CD4-positive, alpha-beta T cell (primary cell): ENCODE measurements around the gene MAL. TPM values are rescaled to one million over a fixed set of nuclear protein-coding genes. Genes with fewer than 3 reads are reported as not detected.

ENCODE experiments used
- ATAC-seq: fragments of 200-7000 bp; cut with Tn5 transposase; one replicate; pipeline ENCODE4 v1.10.0; 2022; ENCODE audit warnings: mild to moderate bottlenecking; ENCODE audit not compliant: poor library complexity
- CTCF ChIA-PET: fragments of 350-600 bp; sonication (Branson Sonifier 250); formaldehyde crosslinking; loops from one replicate; lab custom pipeline; 2021; ENCODE audit warnings: antibody characterized with exemption, inconsistent platforms; lab: Charles Lee
- POLR2A ChIA-PET: fragments of 350-600 bp; sonication (Branson Sonifier 250); formaldehyde crosslinking; loops from one replicate; lab custom pipeline; 2021; ENCODE audit warnings: antibody characterized with exemption, inconsistent platforms; lab: Charles Lee
- DNase-seq, 14 experiments: peaks; one replicate each; pipeline ENCODE4 v3.0.0-alpha.2; 2013 to 2020; ENCODE audit warnings: mixed read lengths in 2 of 14
- H3K27ac ChIP-seq, 2 donors: one replicate each; pipeline versions ENCODE4 v1.5.1 to v1.7.0; 2013; ENCODE audit warnings: low read length in 2 of 2, low read depth in 1 of 2, mild to moderate bottlenecking in 1 of 2
- H3K27me3 ChIP-seq, 2 experiments: 1 replicate in 1 of 2; 2 replicates in 1 of 2; pipeline versions ENCODE4 v1.6.1 to v1.7.0; 2013; ENCODE audit warnings: low read length in 2 of 2, control low read depth in 1 of 2, mild to moderate bottlenecking in 1 of 2, moderate library complexity in 1 of 2; ENCODE audit not compliant: insufficient read depth in 2 of 2, control insufficient read depth in 1 of 2
- H3K36me3 ChIP-seq: one replicate; pipeline ENCODE4 v1.6.1; 2013; ENCODE audit warnings: low read length, control low read depth; ENCODE audit not compliant: insufficient read depth
- H3K4me1 ChIP-seq: one replicate; pipeline ENCODE4 v1.6.1; 2013; ENCODE audit warnings: low read length, control low read depth; ENCODE audit not compliant: insufficient read depth
- H3K4me3 ChIP-seq: one replicate; pipeline ENCODE4 v1.5.1; 2013; ENCODE audit warnings: mild to moderate bottlenecking, low read length, moderate library complexity
- H3K9me3 ChIP-seq, 2 experiments: 1 replicate in 1 of 2; 2 replicates in 1 of 2; pipeline versions ENCODE4 v1.6.1 to v1.7.0; 2013; ENCODE audit warnings: low read length in 2 of 2, mild to moderate bottlenecking in 2 of 2, control low read depth in 1 of 2, moderate library complexity in 1 of 2; ENCODE audit not compliant: control insufficient read depth in 1 of 2, insufficient read depth in 1 of 2
- H3K27ac Mint-ChIP-seq: one replicate; pipeline ENCODE4 v1.8.0; 2020; ENCODE audit warnings: mixed read lengths
- H3K27me3 Mint-ChIP-seq: one replicate; pipeline ENCODE4 v1.8.0; 2021; ENCODE audit warnings: mixed read lengths
- H3K36me3 Mint-ChIP-seq: one replicate; pipeline ENCODE4 v1.8.0; 2021; ENCODE audit warnings: low read depth, mixed read lengths
- H3K4me1 Mint-ChIP-seq: one replicate; pipeline ENCODE4 v1.8.0; 2021; ENCODE audit warnings: low read depth, mixed read lengths
- H3K4me3 Mint-ChIP-seq: one replicate; pipeline ENCODE4 v1.8.0; 2020; ENCODE audit warnings: mild to moderate bottlenecking, mixed read lengths
- H3K9me3 Mint-ChIP-seq: one replicate; pipeline ENCODE4 v1.8.0; 2020; ENCODE audit warnings: mixed read lengths
- CTCF ChIP-seq: fragments of 200-600 bp; IDR thresholded peaks from one replicate; pipeline ENCODE4 v1.8.0; 2022; ENCODE audit warnings: antibody characterized with exemption, mild to moderate bottlenecking
- intact Hi-C, 2 experiments: fragments of 100-400 bp; cut with DNase I in 1 of 2; cut with micrococcal nuclease in 1 of 2; formaldehyde crosslinking; loops; one replicate each; pipeline versions ENCODE4 v1.15.1 to v1.9.0; 2023 to 2025; cut with DNase I, micrococcal nuclease
- total RNA-seq, 174 experiments: library from RNA in 2 of 174; stranded (reverse) in 2 of 174; gene quantifications; one replicate each; pipeline ENCODE4 v1.2.3 and lab custom pipeline; 2021 to 2026

MAL gene
- total RNA-seq, 2 experiments from 2014 or later: 101 to 102 TPM

DNA sequence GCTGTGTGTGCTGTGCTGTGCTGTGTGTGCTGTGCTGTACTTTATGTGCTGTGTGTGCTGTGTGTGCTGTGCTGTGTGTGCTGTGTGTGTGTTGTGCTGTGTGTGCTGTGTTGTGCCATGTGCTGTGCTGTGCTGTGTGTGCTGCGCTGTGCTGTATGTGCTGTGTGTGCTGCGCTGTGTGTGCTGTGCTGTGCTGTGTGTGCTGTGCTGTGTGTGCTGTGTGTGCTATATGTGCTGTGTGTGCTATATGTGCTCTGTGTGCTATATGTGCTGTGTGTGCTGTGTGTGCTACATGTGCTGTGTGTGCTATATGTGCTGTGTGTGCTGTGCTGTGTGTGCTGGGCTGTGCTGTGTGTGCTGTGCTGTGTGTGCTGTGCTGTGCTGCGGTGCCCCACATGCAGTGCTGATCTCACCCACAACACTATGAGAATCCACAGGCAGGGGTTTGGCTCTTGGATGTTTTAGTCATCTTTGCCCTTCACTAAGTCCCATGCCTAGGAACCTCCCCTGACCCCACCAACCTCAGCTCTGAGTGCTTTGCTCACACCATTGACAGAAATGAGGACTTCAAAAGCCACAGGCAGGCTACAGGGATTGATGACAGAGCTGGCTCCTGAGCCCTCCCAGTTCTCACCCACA lies 30.5 kb upstream of the MAL start:
- ChIA-PET POLR2A (no interaction called here), CTCF (no interaction called here)
- H3K4me3 Mint-ChIP-seq: no peak overlapping the region
- no peaks in the 10 kb centered on the region for H3K4me1 ChIP-seq
- H3K36me3 Mint-ChIP-seq: no peaks in the 10 kb centered on the region
- H3K27ac ChIP-seq: no peak overlapping the region
- H3K27me3 Mint-ChIP-seq: peaks cover 42% of the 10 kb centered on the region
- H3K27ac Mint-ChIP-seq: no peak overlapping the region
- H3K9me3 ChIP-seq: peaks cover 0 to 19% of the 10 kb centered on the region in 2 experiments
- TF ChIP-seq CTCF: no peak
- H3K27me3 ChIP-seq: peaks cover 13 to 24% of the 10 kb centered on the region in 2 experiments
- H3K4me1 Mint-ChIP-seq: no peaks in the 10 kb centered on the region
- no peak for DNase-seq
- no peaks in the 10 kb centered on the region for H3K36me3 ChIP-seq
- no peak overlapping the region for H3K4me3 ChIP-seq
- intact Hi-C loops: no loop called here
- H3K9me3 Mint-ChIP-seq: no peaks in the 10 kb centered on the region
- no peak for ATAC-seq

DNA sequence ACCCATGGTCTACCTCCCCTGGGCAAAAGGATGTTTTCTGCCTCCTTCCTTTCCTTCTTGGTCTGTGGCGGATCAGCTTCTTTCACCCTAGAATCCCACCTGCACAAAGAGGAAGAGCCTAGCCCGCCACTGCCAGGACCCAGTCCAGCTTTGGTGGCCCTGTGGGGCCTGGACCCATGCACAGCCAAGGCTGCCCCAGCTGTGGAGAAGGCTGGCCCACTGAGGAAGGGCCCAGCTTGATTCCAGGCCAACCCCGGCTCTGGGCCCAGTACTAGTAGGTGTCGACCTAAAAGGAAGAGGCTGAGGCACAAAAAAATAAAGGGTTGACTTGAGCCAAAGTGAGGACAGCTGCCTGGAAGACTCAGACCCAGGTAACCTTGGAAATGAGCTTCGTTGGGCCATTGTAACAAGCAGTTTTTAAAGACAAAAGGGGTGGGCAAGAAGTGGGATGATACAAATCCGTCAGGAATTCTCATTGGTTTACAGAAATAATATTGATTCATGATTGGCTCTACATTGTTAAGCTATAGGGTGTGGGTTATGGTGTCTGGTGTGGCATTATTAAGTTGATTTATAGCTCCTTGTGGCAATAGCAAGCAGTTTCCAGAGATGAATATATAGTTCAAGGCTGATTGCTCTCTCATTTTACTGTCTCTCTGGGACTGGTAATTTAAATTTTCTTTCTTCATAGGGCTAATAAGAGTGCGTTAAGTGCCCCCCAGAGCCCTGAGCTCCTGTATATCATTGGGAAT lies 29.8 kb upstream of the MAL start:
- Mint-ChIP-seq H3K4me3 (no peak overlapping the region), H3K4me1 (no peaks in the 10 kb centered on the region), H3K27ac (no peak overlapping the region), H3K9me3 (no peaks in the 10 kb centered on the region), H3K36me3 (no peaks in the 10 kb centered on the region), H3K27me3 (peaks cover 42% of the 10 kb centered on the region)
- ATAC-seq (no peak), DNase-seq (no peak)
- no peaks in the 10 kb centered on the region for H3K4me1 ChIP-seq
- POLR2A ChIA-PET: no interaction called here
- no peaks in the 10 kb centered on the region for H3K36me3 ChIP-seq
- no peak overlapping the region for H3K27ac ChIP-seq
- CTCF ChIA-PET: no interaction called here
- peaks cover 13 to 24% of the 10 kb centered on the region in 2 experiments for H3K27me3 ChIP-seq
- no peak for TF ChIP-seq CTCF
- no peak overlapping the region for H3K4me3 ChIP-seq
- intact Hi-C loops: no loop called here
- H3K9me3 ChIP-seq: peaks cover 0 to 19% of the 10 kb centered on the region in 2 experiments

DNA sequence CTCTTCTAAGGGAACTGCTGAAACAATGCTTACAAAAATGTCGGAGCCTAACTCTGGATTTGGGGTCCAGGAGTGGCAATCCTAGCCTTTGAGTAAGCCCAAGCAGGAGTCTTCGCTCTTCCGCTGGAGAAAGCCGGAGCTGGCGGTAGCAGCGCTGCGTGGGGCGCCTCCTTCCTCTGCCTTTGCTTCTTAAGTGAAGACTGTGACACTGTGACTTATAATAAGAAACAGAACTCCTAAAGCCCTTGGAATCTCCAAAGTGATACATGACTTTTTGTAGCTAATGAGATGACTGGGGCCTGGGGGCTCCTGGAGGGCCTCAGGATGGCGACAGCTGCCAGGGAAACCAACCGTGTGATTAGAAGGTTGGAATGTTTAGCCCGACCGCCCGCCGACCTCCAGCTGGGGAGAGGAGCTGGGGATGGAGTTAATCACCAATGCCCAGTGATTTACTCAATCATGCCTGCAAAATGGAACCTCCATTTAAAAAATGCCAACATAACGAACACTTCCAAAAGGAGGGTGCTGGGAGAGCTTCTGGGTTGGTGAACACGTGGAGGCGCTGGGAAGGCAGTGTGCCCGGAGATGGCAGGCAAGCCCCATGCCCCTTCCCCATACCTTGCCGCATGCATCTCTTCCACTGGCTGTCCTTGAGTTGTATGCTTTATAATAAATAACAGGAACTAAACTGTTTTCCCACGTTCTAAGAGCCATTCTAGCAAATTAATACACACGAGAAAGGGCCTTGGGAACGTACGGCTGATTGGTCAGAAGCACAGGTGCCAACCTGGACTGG lies 29.0 kb upstream of the MAL start:
- Mint-ChIP-seq H3K36me3 (no peaks in the 10 kb centered on the region), H3K9me3 (no peaks in the 10 kb centered on the region), H3K4me1 (no peaks in the 10 kb centered on the region), H3K27me3 (peaks cover 42% of the 10 kb centered on the region), H3K27ac (no peak overlapping the region), H3K4me3 (no peak overlapping the region)
- H3K36me3 ChIP-seq: no peaks in the 10 kb centered on the region
- intact Hi-C loops: no loop called here
- TF ChIP-seq CTCF: no peak
- ChIA-PET CTCF (no interaction called here), POLR2A (no interaction called here)
- H3K27me3 ChIP-seq: peaks cover 13 to 24% of the 10 kb centered on the region in 2 experiments
- H3K4me3 ChIP-seq: no peak overlapping the region
- H3K27ac ChIP-seq: no peak overlapping the region
- H3K9me3 ChIP-seq: peaks cover 0 to 19% of the 10 kb centered on the region in 2 experiments
- ATAC-seq (no peak), DNase-seq (no peak)
- H3K4me1 ChIP-seq: no peaks in the 10 kb centered on the region
